Fibroblast of mammary gland (primary cell): Measurements from ENCODE around the gene ANKRD31.
"Not testable (repeated sequence)": the region's sequence is repeated elsewhere in the genome, so short reads cannot be mapped to it uniquely, and the experiment has no call there.

Source experiments
- DNase-seq: peaks from one replicate; pipeline ENCODE4 v3.0.0-alpha.2; 2010; ENCODE audit warnings: low read depth
- H3K4me3 ChIP-seq: 2 replicates; pipeline ENCODE4 v1.5.1; 2011; ENCODE audit warnings: low read depth, mild to moderate bottlenecking, low read length, moderate library complexity; ENCODE audit not compliant: control insufficient read depth
- CTCF ChIP-seq: conservative IDR thresholded peaks from 2 replicates; pipeline ENCODE4 v1.5.1; 2011; ENCODE audit warnings: low read depth, low read length, inconsistent platforms; ENCODE audit not compliant: control insufficient read depth, insufficient read depth

Gene ANKRD31

GRCh38 chr5:75088648-75089047 lies 148.0 kb downstream of the ANKRD31 start:
- TF ChIP-seq CTCF, result no peak
- no peak overlapping the region for H3K4me3 ChIP-seq
- no peak for DNase-seq

- no peak for DNase-seq
- TF ChIP-seq CTCF, result no peak
- H3K4me3 ChIP-seq, result no peak overlapping the region
These were observed 155.2 kb downstream of the ANKRD31 start for GRCh38 chr5:75081510-75081909.

- not testable (repeated sequence) for H3K4me3 ChIP-seq, DNase-seq
These were observed 157.3 kb downstream of the ANKRD31 start for GRCh38 chr5:75079346-75079745.

GRCh38 chr5:75078027-75078426 lies 158.7 kb downstream of the ANKRD31 start:
- DNase-seq, result no peak
- no peak overlapping the region for H3K4me3 ChIP-seq
- no peak for TF ChIP-seq CTCF

- DNase-seq, result no peak
- TF ChIP-seq CTCF, result no peak
These were observed 164.6 kb downstream of the ANKRD31 start for GRCh38 chr5:75072061-75072460.

GRCh38 chr5:75071100-75071499 lies 165.6 kb downstream of the ANKRD31 start:
- no peak for DNase-seq
- no peak overlapping the region for H3K4me3 ChIP-seq
- TF ChIP-seq CTCF, result no peak

More at GRCh38 chr5:75072061-75072460, 164.6 kb downstream of the ANKRD31 start:
- H3K4me3 ChIP-seq, result no peak overlapping the region

GRCh38 chr5:75067434-75067833 lies 169.2 kb downstream of the ANKRD31 start:
- TF ChIP-seq CTCF, result no peak
- no peak for DNase-seq
- no peak overlapping the region for H3K4me3 ChIP-seq
